Psoas muscle (tissue), 8 donors: ENCODE measurements around the gene UPF3B. TPM values are rescaled to one million over a fixed set of nuclear protein-coding genes. Genes with fewer than 3 reads are reported as not detected.

Experiments
- ATAC-seq, 4 donors: fragments of 200-7000 bp; cut with Tn5 transposase; one replicate each; pipeline ENCODE4 v1.9.1; 2020; ENCODE audit warnings: moderate library complexity in 3 of 4, mild to moderate bottlenecking in 2 of 4
- DNase-seq, 2 donors: peaks; one replicate each; pipeline ENCODE4 v3.0.0-alpha.2; 2020
- H3K27ac ChIP-seq: fragments of 200-600 bp; one replicate; pipeline ENCODE4 v1.8.0; 2022
- H3K27me3 ChIP-seq, 3 donors: fragments of 200-600 bp in 1 of 3; one replicate each; pipeline versions ENCODE4 v1.6.1 to v1.8.0; 2013 to 2022; ENCODE audit warnings: low read length in 2 of 3, mild to moderate bottlenecking in 2 of 3, moderate library complexity in 1 of 3; ENCODE audit not compliant: insufficient read depth in 3 of 3
- H3K36me3 ChIP-seq, 2 donors: fragments of 200-600 bp in 1 of 2; one replicate each; pipeline versions ENCODE4 v1.6.1 to v1.8.0; 2013 to 2022; ENCODE audit warnings: low read depth in 1 of 2, mild to moderate bottlenecking in 1 of 2, moderate library complexity in 1 of 2; ENCODE audit not compliant: insufficient read depth in 1 of 2
- H3K4me1 ChIP-seq: fragments of 200-600 bp; one replicate; pipeline ENCODE4 v1.8.0; 2022
- H3K4me3 ChIP-seq: fragments of 200-600 bp; one replicate; pipeline ENCODE4 v1.8.0; 2022; ENCODE audit warnings: mild to moderate bottlenecking
- H3K9me3 ChIP-seq: fragments of 200-600 bp; one replicate; pipeline ENCODE4 v1.8.0; 2022
- WGBS, 3 donors: extraction: QIAGEN DNeasy Blood & Tissue Kit; methylation state at CpG; one replicate each; pipeline versions ENCODE4 v1.1.6 to v1.1.7; 2013; 5-methylcytosine and 5-hydroxymethylcytosine counted together
- intact Hi-C, 2 donors: fragments of 100-400 bp; cut with DNase I; formaldehyde crosslinking; loops; one replicate each; pipeline versions ENCODE4 v1.11.0 to v1.14.2; 2022
- polyA plus RNA-seq, 3 donors: library from polyadenylated mRNA; stranded (reverse); fragments of 200-250 nt; gene quantifications; one replicate each; pipeline ENCODE4 v1.2.3, GENCODE V29; 2013
- total RNA-seq, 4 donors: library from RNA; stranded (reverse); fragmentation: NEBNext Ultra II Directional in 2 of 4; extraction: Animal tissue kit (Norgen Biotek cat#: 25700) in 2 of 4; gene quantifications; one replicate each; pipeline versions ENCODE4 v1.2.1 to v1.2.4, GENCODE V29; 2021 to 2023
- TF ChIP-seq, protein P1 (sequence below): fragments of 200-600 bp; IDR thresholded peaks from one replicate; pipeline ENCODE4 v1.8.0; 2022; ENCODE audit warnings: antibody characterized with exemption
- donor health status: healthy with polysubstance abuse.
- donor health status: DM: no; HTN: no; CAD: no; lungs with moderate emphysema.
- donor health status: Bipolar disorder and iron deficiency.
- donor health status: healthy.
- donor health status: DM: yes; HTN: yes; CAD: no.
- donor health status: DM: no; HTN: no; CAD: no.
- donor health status: DM: no; HTN: no; CAD: no.
- donor health status: DM: yes; HTN: yes; CAD: no.

The UPF3B gene
- total and polyA plus RNA-seq, 7 donors = 4.2 to 25.4 (median 10.3) TPM

DNA sequence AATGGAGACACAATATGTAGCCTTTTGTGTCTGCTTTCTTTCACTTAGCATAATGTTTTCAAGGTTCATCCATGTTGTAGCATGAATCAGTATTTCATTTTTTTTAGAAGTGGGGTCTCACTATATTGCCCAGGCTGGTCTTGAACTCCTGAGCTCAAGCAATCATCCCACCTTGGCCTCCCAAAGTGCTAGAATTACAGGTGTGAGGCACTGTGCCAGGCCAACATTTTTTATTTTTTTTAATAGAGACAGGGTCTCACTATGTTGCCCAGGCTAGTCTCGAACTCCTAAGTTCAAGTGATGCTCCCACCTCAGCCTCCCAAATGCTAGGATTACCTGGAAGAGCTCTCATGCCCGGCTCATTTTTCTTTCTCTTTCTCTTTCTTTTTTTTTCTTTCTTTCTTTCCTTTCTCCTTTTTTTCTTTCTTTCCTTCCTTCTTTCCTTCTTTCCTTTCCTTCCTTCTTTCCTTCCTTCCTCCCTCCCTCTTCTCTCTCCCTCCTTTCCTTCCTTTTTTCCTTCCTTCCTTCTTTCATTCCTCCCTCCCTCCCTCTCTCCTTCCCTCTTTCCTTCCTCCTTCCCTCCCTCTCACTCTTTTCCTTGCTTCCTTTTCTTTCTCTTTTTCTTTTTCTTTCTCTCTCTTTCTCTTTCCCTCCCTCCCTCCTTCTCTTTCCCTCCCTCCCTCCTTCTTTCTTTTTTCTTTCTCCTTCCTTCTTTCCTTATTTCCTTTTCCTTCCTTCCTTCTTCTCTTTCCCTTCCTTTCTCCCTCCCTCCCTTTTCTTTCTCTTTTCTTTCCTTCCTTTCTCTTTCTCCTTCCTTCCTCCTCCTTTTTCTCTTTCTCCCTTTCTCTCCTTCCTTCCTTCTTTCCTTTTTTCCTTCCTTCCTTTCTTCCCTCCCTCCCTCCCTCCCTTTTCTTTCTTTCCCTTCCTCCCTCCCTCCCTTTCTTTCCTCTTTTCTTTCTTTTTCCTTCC, 51.2 kb downstream of the UPF3B start:
- WGBS, 3 donors = 81 to 95% (median 93%) methylated on average over 2 of the region's 2 CpGs
- no peak for DNase-seq

DNA sequence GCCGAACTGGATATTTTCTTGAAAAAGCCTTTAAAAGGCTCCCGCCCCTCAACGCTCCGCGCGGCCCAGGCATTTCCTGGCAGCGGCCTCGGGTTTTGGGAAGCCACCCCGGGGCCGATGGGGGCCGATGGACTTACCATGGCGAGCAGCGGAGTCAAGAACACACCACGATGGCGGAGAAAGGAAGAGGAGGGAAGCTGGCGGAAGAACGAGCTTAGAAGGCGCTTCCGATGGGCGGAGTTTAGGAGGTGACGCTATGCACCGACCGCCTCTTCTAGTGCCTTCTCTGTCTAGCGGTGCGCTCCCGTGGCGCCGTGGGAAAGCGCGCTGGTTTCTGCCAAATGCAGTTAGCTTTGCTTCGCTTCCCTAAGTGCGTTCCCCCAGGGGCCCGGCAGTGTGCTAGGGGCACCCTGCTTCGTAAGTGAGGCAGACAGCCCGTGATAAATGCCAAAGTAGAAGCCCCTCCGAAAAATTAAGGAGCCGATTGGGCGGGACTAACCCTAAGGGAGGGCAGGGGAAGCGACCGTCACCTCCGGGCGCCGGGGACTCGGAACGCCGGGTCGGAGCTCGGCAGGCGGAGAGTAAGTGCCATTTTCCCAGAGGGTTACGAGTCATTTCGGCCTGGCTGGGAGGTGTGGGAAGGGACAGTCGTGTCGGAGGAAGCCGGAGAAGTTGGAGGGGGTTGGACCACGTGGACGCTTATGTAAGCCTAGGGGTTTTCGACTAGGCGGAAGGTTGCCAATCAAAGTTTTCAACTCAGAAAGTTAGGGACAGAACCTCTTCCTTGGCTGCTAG, 61.1 kb downstream of the UPF3B start, which contains the start of gene RPL39:
Gene RPL39 (minus strand): TSS at position 194 of the 795 bp plus-strand sequence. CDS start 54 bp downstream, at position 140.
- intact Hi-C loops = loop anchor here in 1 of 2 donors (5.0 kb wide), 2 partner anchors 61 to 81 kb away; partner anchors contain the start of genes NDUFA1, RNF113A and UPF3B
- DNase-seq (peak; percentile 79 to 89), ATAC-seq (peak; percentile 94 to 97 (median 94))
- H3K27me3 ChIP-seq = no peaks in the 10 kb centered on the region
- TF ChIP-seq, protein P1, sequence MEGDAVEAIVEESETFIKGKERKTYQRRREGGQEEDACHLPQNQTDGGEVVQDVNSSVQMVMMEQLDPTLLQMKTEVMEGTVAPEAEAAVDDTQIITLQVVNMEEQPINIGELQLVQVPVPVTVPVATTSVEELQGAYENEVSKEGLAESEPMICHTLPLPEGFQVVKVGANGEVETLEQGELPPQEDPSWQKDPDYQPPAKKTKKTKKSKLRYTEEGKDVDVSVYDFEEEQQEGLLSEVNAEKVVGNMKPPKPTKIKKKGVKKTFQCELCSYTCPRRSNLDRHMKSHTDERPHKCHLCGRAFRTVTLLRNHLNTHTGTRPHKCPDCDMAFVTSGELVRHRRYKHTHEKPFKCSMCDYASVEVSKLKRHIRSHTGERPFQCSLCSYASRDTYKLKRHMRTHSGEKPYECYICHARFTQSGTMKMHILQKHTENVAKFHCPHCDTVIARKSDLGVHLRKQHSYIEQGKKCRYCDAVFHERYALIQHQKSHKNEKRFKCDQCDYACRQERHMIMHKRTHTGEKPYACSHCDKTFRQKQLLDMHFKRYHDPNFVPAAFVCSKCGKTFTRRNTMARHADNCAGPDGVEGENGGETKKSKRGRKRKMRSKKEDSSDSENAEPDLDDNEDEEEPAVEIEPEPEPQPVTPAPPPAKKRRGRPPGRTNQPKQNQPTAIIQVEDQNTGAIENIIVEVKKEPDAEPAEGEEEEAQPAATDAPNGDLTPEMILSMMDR = no peak
- H3K4me3 ChIP-seq = peak within 1 kb of the TSS; percentile 81
- H3K36me3 ChIP-seq = peaks cover 3 to 32% of the 10 kb centered on the region in 2 donors
- peak within 1 kb of the TSS; percentile 88 for H3K27ac ChIP-seq
- no peaks in the 10 kb centered on the region for H3K9me3 ChIP-seq
- peaks cover 4% of the 10 kb centered on the region for H3K4me1 ChIP-seq
- WGBS, 3 donors = 0 to 29% (median 1%) methylated on average over 47 to 58 of the region's 58 CpGs

More for the DNA sequence above, 51.2 kb downstream of the UPF3B start:
- Histone ChIP-seq H3K27ac (no peak overlapping the region), H3K4me1 (no peaks in the 10 kb centered on the region), H3K36me3 (no peaks in the 10 kb centered on the region), H3K4me3 (no peak overlapping the region), H3K27me3 (no peaks in the 10 kb centered on the region), H3K9me3 (no peaks in the 10 kb centered on the region)
- intact Hi-C loops = no loop called here
- no peak for ATAC-seq
- TF ChIP-seq, protein P1 = no peak

DNA sequence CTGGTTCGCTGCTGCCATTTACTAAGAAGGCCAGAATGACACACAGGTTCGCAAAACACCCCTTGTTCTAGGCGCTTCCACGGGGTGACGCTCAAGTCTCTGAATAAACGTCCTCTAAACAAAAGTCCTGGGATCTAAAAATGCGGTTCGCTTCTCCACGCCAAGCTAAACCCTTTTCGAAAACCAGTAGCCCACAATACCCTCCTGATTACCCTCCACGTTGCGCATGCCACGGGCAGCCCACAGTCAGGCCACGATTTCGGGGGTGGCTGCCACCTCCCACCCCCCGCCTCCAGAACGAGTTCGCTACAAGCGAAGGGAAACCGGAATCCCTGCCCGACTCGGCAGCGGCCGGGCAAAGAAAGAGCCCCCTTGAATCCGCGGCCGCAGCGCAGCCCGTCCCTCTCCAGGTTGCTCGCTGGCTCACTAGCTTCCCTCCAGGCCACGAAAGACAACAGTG, 61.8 kb downstream of the UPF3B start:
- DNase-seq (no peak), ATAC-seq (peak; percentile 38 to 61 (median 49))
- 0 to 48% (median 1%) methylated on average over 23 to 31 of the region's 31 CpGs for WGBS, 3 donors
- Histone ChIP-seq H3K9me3 (no peaks in the 10 kb centered on the region), H3K27ac (peak overlapping the region; percentile 88), H3K36me3 (peaks cover 3 to 38% of the 10 kb centered on the region in 2 donors), H3K27me3 (no peaks in the 10 kb centered on the region), H3K4me3 (peak overlapping the region; percentile 81), H3K4me1 (peaks cover 4% of the 10 kb centered on the region)
- TF ChIP-seq, protein P1 = no peak
- intact Hi-C loops = loop anchor here in 1 of 2 donors (5.0 kb wide), 2 partner anchors 61 to 81 kb away; partner anchors contain the start of genes NDUFA1, RNF113A and UPF3B

DNA sequence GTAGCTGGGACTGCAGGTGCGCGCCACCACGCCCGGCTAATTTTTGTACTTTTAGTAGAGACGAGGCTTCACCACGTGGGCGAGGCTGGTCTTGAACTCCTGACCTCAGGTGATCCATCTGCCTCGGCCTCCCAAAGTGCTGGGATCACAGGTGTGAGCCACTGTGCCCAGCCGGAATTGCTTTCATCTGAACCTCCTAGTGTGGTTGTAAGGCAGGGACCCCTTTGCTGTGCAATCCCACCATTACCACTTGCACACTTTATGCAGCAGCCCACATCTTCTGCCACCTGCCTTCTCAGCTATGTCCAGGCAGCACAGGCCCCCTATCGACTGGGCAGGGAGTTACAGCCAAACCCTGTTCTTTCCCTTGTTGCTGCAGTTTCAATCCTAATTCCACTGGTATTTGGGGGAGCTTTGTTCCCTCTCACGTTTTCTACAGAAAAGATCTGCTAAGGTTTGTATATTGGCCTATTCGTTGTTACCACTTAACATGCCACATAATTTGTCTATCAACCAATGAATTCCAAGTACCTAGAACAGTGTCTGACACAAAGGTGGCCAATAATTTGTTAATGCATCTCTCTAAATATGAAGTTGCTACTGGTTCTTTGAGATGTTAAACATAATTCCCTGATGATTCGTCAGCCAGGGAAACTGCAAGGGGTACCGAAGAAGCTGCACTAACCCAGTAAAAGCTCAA, 67.9 kb downstream of the UPF3B start:
- no peak overlapping the region for H3K4me3 ChIP-seq
- ATAC-seq (peak in 1 of 4 donors; percentile 48), DNase-seq (no peak)
- no peak overlapping the region for H3K27ac ChIP-seq
- H3K36me3 ChIP-seq = peaks cover 3 to 77% of the 10 kb centered on the region in 2 donors
- H3K4me1 ChIP-seq = no peaks in the 10 kb centered on the region
- 77 to 86% (median 85%) methylated on average over 14 of the region's 14 CpGs for WGBS, 3 donors
- no peaks in the 10 kb centered on the region for H3K9me3 ChIP-seq
- no peaks in the 10 kb centered on the region for H3K27me3 ChIP-seq
- intact Hi-C loops = no loop called here
- TF ChIP-seq, protein P1 = peak; percentile 10
